Loucy (cell line): ENCODE data around the gene AP4B1.

Experiments used
- H2AFZ ChIP-seq: fragments of 200-600 bp; sonication (generic); 2 replicates; pipeline ENCODE4 v1.6.0; 2016; ENCODE audit warnings: antibody characterized with exemption, mild to moderate bottlenecking, low read length, moderate library complexity
- H3F3A ChIP-seq: fragments of 200-600 bp; 2 replicates; pipeline ENCODE4 v1.6.0; 2016; ENCODE audit warnings: antibody characterized with exemption, low read depth, mild to moderate bottlenecking
- H3K27me3 ChIP-seq: fragments of 200-600 bp; sonication (generic); 2 replicates; pipeline ENCODE4 v1.6.1; 2014; ENCODE audit warnings: low read length, mild to moderate bottlenecking; ENCODE audit not compliant: insufficient read depth, poor library complexity, severe bottlenecking
- H3K36me3 ChIP-seq: fragments of 200-600 bp; sonication (generic); 2 replicates; pipeline ENCODE4 v1.6.1; 2016; ENCODE audit warnings: low read length; ENCODE audit not compliant: insufficient read depth
- H3K4me1 ChIP-seq: fragments of 200-600 bp; sonication (generic); 2 replicates; pipeline ENCODE4 v1.5.1; 2014; ENCODE audit warnings: low read length, mild to moderate bottlenecking; ENCODE audit not compliant: insufficient read depth, poor library complexity, severe bottlenecking
- H3K4me2 ChIP-seq: fragments of 200-600 bp; sonication (generic); 2 replicates; pipeline ENCODE4 v1.6.0; 2014; ENCODE audit warnings: antibody characterized with exemption, low read length, low read depth, mild to moderate bottlenecking; ENCODE audit not compliant: poor library complexity, severe bottlenecking
- H3K4me3 ChIP-seq: fragments of 200-600 bp; sonication (generic); 2 replicates; pipeline ENCODE4 v1.5.1; 2014; ENCODE audit warnings: low read length, mild to moderate bottlenecking, mixed read lengths; ENCODE audit not compliant: poor library complexity, severe bottlenecking
- H3K79me2 ChIP-seq: fragments of 200-600 bp; sonication (generic); 2 replicates; pipeline ENCODE4 v1.6.1; 2014; ENCODE audit warnings: low read length; ENCODE audit not compliant: insufficient read depth
- H3K9ac ChIP-seq: fragments of 200-600 bp; sonication (generic); 2 replicates; pipeline ENCODE4 v1.6.0; 2014; ENCODE audit warnings: mild to moderate bottlenecking, low read depth, low read length, moderate library complexity; ENCODE audit not compliant: poor library complexity, severe bottlenecking
- H3K9me2 ChIP-seq: fragments of 200-600 bp; sonication (generic); replicated peaks from 2 replicates; pipeline ENCODE4 v1.6.1; 2016; ENCODE audit warnings: low read depth, low read length, mixed read lengths
- H3K9me3 ChIP-seq: fragments of 200-600 bp; sonication (generic); 2 replicates; pipeline ENCODE4 v1.6.1; 2014; ENCODE audit warnings: mild to moderate bottlenecking, antibody characterized with exemption, low read length, low read depth; ENCODE audit not compliant: insufficient read depth
- H4K20me1 ChIP-seq: fragments of 200-600 bp; sonication (generic); 2 replicates; pipeline ENCODE4 v1.6.0; 2014; ENCODE audit warnings: antibody characterized with exemption, low read length, mild to moderate bottlenecking; ENCODE audit not compliant: insufficient read depth, poor library complexity, severe bottlenecking
- CTCF ChIP-seq: fragments of 200-600 bp; sonication (generic); conservative IDR thresholded peaks from 2 replicates; pipeline ENCODE4 v1.5.1; 2014; ENCODE audit warnings: mild to moderate bottlenecking, antibody characterized with exemption, low read length
- EZH2phosphoT487 ChIP-seq: fragments of 200-600 bp; IDR thresholded peaks from 2 replicates; pipeline ENCODE4 v1.6.1; 2018; ENCODE audit warnings: antibody characterized with exemption, mild to moderate bottlenecking, moderate library complexity, borderline replicate concordance

Gene AP4B1

GRCh38 chr1:113859478-113860175, 45.0 kb downstream of the AP4B1 start:
- H3K79me2 ChIP-seq = 0 out of 2 replicates have a peak, but pooled peaks cover 9% of the 10 kb centered on the region
- no peak overlapping the region for H3K9ac ChIP-seq
- H3K27me3 ChIP-seq = no peaks in the 10 kb centered on the region
- peaks cover 36% of the 10 kb centered on the region for H3K36me3 ChIP-seq
- H3K4me3 ChIP-seq = no peak overlapping the region
- no peaks in the 10 kb centered on the region for H3K4me1 ChIP-seq
- H3K9me2 ChIP-seq = no peaks in the 10 kb centered on the region
- no peaks in the 10 kb centered on the region for H3F3A ChIP-seq
- H4K20me1 ChIP-seq = no peaks in the 10 kb centered on the region
- TF ChIP-seq CTCF (no peak), EZH2phosphoT487 (no peak)
- H3K9me3 ChIP-seq = no peaks in the 10 kb centered on the region
- H2AFZ ChIP-seq = no peak overlapping the region
- H3K4me2 ChIP-seq = no peak overlapping the region

- no peaks in the 10 kb centered on the region for H4K20me1 ChIP-seq
- no peaks in the 10 kb centered on the region for H3F3A ChIP-seq
- peaks cover 42% of the 10 kb centered on the region for H3K36me3 ChIP-seq
- TF ChIP-seq EZH2phosphoT487 = no peak
- TF ChIP-seq CTCF = no peak
- H3K4me2 ChIP-seq = no peak overlapping the region
- H3K79me2 ChIP-seq = 0 out of 2 replicates have a peak, but pooled peaks cover 5% of the 10 kb centered on the region
- no peak overlapping the region for H2AFZ ChIP-seq
- no peak overlapping the region for H3K4me3 ChIP-seq
- no peaks in the 10 kb centered on the region for H3K9me2 ChIP-seq
- H3K9me3 ChIP-seq = no peaks in the 10 kb centered on the region
- H3K4me1 ChIP-seq = no peaks in the 10 kb centered on the region
- no peak overlapping the region for H3K9ac ChIP-seq
- H3K27me3 ChIP-seq = no peaks in the 10 kb centered on the region
Observed at GRCh38 chr1:113858982-113859381, 45.6 kb downstream of the AP4B1 start.

GRCh38 chr1:113858418-113858817, 46.2 kb downstream of the AP4B1 start:
- Histone ChIP-seq H3K27me3 (no peaks in the 10 kb centered on the region), H3K4me1 (no peaks in the 10 kb centered on the region), H3K9me3 (no peaks in the 10 kb centered on the region), H3K36me3 (peaks cover 42% of the 10 kb centered on the region), H3K4me2 (no peak overlapping the region), H3K4me3 (no peak overlapping the region), H3K9me2 (no peaks in the 10 kb centered on the region), H2AFZ (no peak overlapping the region), H3F3A (no peaks in the 10 kb centered on the region), H3K9ac (no peak overlapping the region), H4K20me1 (no peaks in the 10 kb centered on the region), H3K79me2 (0 out of 2 replicates have a peak, but pooled peaks cover 2% of the 10 kb centered on the region)
- TF ChIP-seq EZH2phosphoT487 (no peak), CTCF (no peak)
